Panc1 (cell line): ENCODE measurements around the gene CGREF1. TPM values are rescaled to one million over a fixed set of nuclear protein-coding genes. Genes with fewer than 3 reads are reported as not detected.

Source experiments
- ATAC-seq: fragments of 200-7000 bp; cut with Tn5 transposase; 2 replicates; pipeline ENCODE4 v1.9.1; 2020; ENCODE audit warnings: mild to moderate bottlenecking, moderate library complexity
- BruUV-seq: library from RNA; stranded (reverse); fragments of 400-500 nt; replicated peaks from 2 replicates; lab custom pipeline; 2021; lab: Mats Ljungman, UMichigan
- CTCF ChIA-PET: fragments of 300-600 bp; sonication (Branson Sonifier 250); formaldehyde crosslinking; loops from one replicate; lab custom pipeline; 2022; ENCODE audit warnings: antibody characterized with exemption; lab: Charles Lee
- POLR2A ChIA-PET: fragments of 300-600 bp; sonication (Branson Sonifier 250); formaldehyde crosslinking; loops from one replicate; lab custom pipeline; 2022; ENCODE audit warnings: antibody characterized with exemption; lab: Charles Lee
- DNase-seq: peaks from one replicate; pipeline ENCODE4 v3.0.0-alpha.2; 2010; ENCODE audit warnings: low read depth, low spot score
- H3K27ac ChIP-seq: 2 replicates; pipeline ENCODE4 v1.5.1; 2011; ENCODE audit warnings: mild to moderate bottlenecking, low read length, inconsistent platforms
- H3K27me3 ChIP-seq: fragments of 200-500 bp; sonication (Bioruptor generic); 2 replicates; pipeline ENCODE4 v1.6.0; 2014; ENCODE audit warnings: low read length, inconsistent platforms; ENCODE audit not compliant: control insufficient read depth, insufficient read depth
- H3K36me3 ChIP-seq: fragments of 200-500 bp; sonication (Bioruptor generic); 2 replicates; pipeline ENCODE4 v1.5.1; 2014; ENCODE audit warnings: inconsistent platforms, mild to moderate bottlenecking, low read length, moderate library complexity; ENCODE audit not compliant: control insufficient read depth, insufficient read depth
- H3K4me1 ChIP-seq: 2 replicates; pipeline ENCODE4 v1.5.1; 2011; ENCODE audit warnings: inconsistent platforms, mild to moderate bottlenecking, low read length, moderate library complexity; ENCODE audit not compliant: control insufficient read depth, insufficient read depth
- H3K4me3 ChIP-seq, 2 experiments: 2 replicates each; pipeline ENCODE4 v1.5.1; 2011 to 2012; ENCODE audit warnings: low read depth in 2 of 2, low read length in 2 of 2, mild to moderate bottlenecking in 2 of 2, inconsistent platforms in 1 of 2, moderate library complexity in 1 of 2
- H3K9me3 ChIP-seq: fragments of 200-500 bp; sonication (Bioruptor generic); 2 replicates; pipeline ENCODE4 v1.5.1; 2014; ENCODE audit warnings: low read depth, mild to moderate bottlenecking, inconsistent platforms, low read length, moderate library complexity; ENCODE audit not compliant: control insufficient read depth, insufficient read depth
- CTCF ChIP-seq: fragments of 450-650 bp; IDR thresholded peaks from 2 replicates; pipeline ENCODE4 v1.5.1; 2017; ENCODE audit warnings: mild to moderate bottlenecking
- POLR2AphosphoS5 ChIP-seq: IDR thresholded peaks from 2 replicates; pipeline ENCODE4 v1.6.1; 2012; ENCODE audit warnings: mild to moderate bottlenecking, low read depth, low read length, moderate library complexity
- REST ChIP-seq, 2 experiments: IDR thresholded peaks; 2 replicates each; pipeline ENCODE4 v1.6.1; 2011 to 2012; ENCODE audit warnings: low read depth in 2 of 2, control low read depth in 1 of 2, low read length in 1 of 2, mild to moderate bottlenecking in 1 of 2, moderate library complexity in 1 of 2; ENCODE audit not compliant: insufficient read depth in 1 of 2
- SIN3A ChIP-seq: IDR thresholded peaks from 2 replicates; pipeline ENCODE4 v1.6.1; 2012; ENCODE audit warnings: low read depth, mild to moderate bottlenecking, low read length, moderate library complexity, borderline replicate concordance; ENCODE audit not compliant: insufficient read depth
- TCF7L2 ChIP-seq: IDR thresholded peaks from 2 replicates; pipeline ENCODE4 v1.6.1; 2011; ENCODE audit warnings: mild to moderate bottlenecking, low read depth, low read length, inconsistent platforms
- in situ Hi-C: cut with HindIII; loops from 2 replicates; pipeline ENCODE4 v1.10.0; 2016; ENCODE audit warnings: low sequenced_read_pairs, low pct_unique_long_range_greater_than_20kb
- intact Hi-C: fragments of 100-400 bp; cut with micrococcal nuclease; formaldehyde crosslinking; loops from one replicate; pipeline ENCODE4 v1.10.0; 2022; ENCODE audit not compliant: unreplicated experiment
- total RNA-seq: library from RNA; stranded (reverse); gene quantifications from one replicate; pipeline ENCODE4 v1.2.1, GENCODE V29; 2021; ENCODE audit not compliant: unreplicated experiment

The CGREF1 gene
- total RNA-seq, 1 experiment from 2014 or later = 10.1 TPM

- no peak for DNase-seq
- peak; percentile 75 for ATAC-seq
- no peaks in the 10 kb centered on the region for H3K27me3 ChIP-seq
- no peaks in the 10 kb centered on the region for H3K9me3 ChIP-seq
- TF ChIP-seq SIN3A = no peak
- TF ChIP-seq CTCF = no peak
- no TSS peak for BruUV-seq
- POLR2A ChIA-PET = interaction anchor here (0.5 to 1.8 kb wide), 2 partner anchors 22 to 154 kb away, joined by 6 to 16 read pairs; no protein-coding TSS in a partner anchor
- no peaks in the 10 kb centered on the region for H3K36me3 ChIP-seq
- CTCF ChIA-PET = interaction anchor here (0.8 kb wide), 1 partner anchor 9 kb away, joined by 6 read pairs; no protein-coding TSS in a partner anchor
- in situ Hi-C loops = no loop called here
- intact Hi-C loops = no loop called here
- H3K4me1 ChIP-seq = peaks cover 15% of the 10 kb centered on the region
- H3K27ac ChIP-seq = peak overlapping the region; percentile 70
- H3K4me3 ChIP-seq = peak overlapping the region; percentile 82 to 98
Measured at GRCh38 chr2:27071990-27072830, 46.7 kb downstream of the CGREF1 start.

GRCh38 chr2:27071277-27071989, 47.5 kb downstream of the CGREF1 start, which contains the start of gene OST4:
TSS of gene OST4 (minus strand) at chr2:27071654.
- Histone ChIP-seq H3K27me3 (no peaks in the 10 kb centered on the region), H3K36me3 (no peaks in the 10 kb centered on the region), H3K9me3 (no peaks in the 10 kb centered on the region), H3K4me3 (peak within 1 kb of the TSS; percentile 98 to 100), H3K4me1 (peaks cover 15% of the 10 kb centered on the region), H3K27ac (peak within 1 kb of the TSS; percentile 93)
- ChIA-PET POLR2A (interaction anchor here (0.5 to 1.8 kb wide), 3 partner anchors 16 to 153 kb away, joined by 3 to 16 read pairs (median 6); no protein-coding TSS in a partner anchor), CTCF (interaction anchor here (0.8 kb wide), 1 partner anchor 10 kb away, joined by 6 read pairs; no protein-coding TSS in a partner anchor)
- intact Hi-C loops = no loop called here
- TF ChIP-seq TCF7L2 = peak; percentile 19; the same call in 1 of the 2 replicates
- TF ChIP-seq SIN3A = peak; percentile 82; the same call in 1 of the 2 replicates
- TF ChIP-seq POLR2AphosphoS5 = peak; percentile 92
- no peak for TF ChIP-seq REST (IDR thresholded peaks at IDR 0.05; ENCODE audit: insufficient read depth in 1 of 2, low read depth in 2 of 2, low read length in 1 of 2)
- TF ChIP-seq CTCF = no peak
- ATAC-seq = peak; percentile 99
- no TSS peak for BruUV-seq
- in situ Hi-C loops = no loop called here
- DNase-seq = peak; percentile 54
